DND-41 (cell line): Measurements from ENCODE around the gene C17orf100.

Experiments
- CTCF ChIP-seq: IDR thresholded peaks from 2 replicates; pipeline ENCODE4 v1.5.1; 2012; ENCODE audit warnings: borderline replicate concordance, low read length, moderate library complexity, mild to moderate bottlenecking; ENCODE audit not compliant: poor library complexity, severe bottlenecking; ENCODE audit errors: extremely low read depth
- EZH2 ChIP-seq: IDR thresholded peaks from 3 replicates; pipeline ENCODE4 v1.6.1; 2012; ENCODE audit warnings: borderline replicate concordance, low read depth, mild to moderate bottlenecking, moderate library complexity, low read length, inconsistent platforms; ENCODE audit not compliant: severe bottlenecking

- TF ChIP-seq EZH2 (no peak), CTCF (no peak)
These were observed 16.7 kb downstream of the C17orf100 start for GRCh38 chr17:6668219-6668618.
